ENCODE data around the gene SNED1.

The SNED1 gene

GRCh38 chr2:241051578-241052487, 53.4 kb downstream of the SNED1 start:
- Histone ChIP-seq H3K36me3 (ENCODE audit: control insufficient read depth, low read length) (peaks cover 59% of the 10 kb centered on the region), H4K20me1 (ENCODE audit: control insufficient read depth, insufficient read depth, low read depth, low read length) (no peaks in the 10 kb centered on the region), H3K4me2 (ENCODE audit: low read length) (no peak overlapping the region), H3K27ac (ENCODE audit: low read depth, low read length) (no peak overlapping the region), H3K9me3 (ENCODE audit: control insufficient read depth, insufficient read depth, low read length) (no peaks in the 10 kb centered on the region), H3K27me3 (ENCODE audit: control insufficient read depth, low read length) (no peaks in the 10 kb centered on the region), H3F3A (ENCODE audit: control insufficient read depth, insufficient read depth) (peaks cover 4% of the 10 kb centered on the region; the same call in 1 of the 2 replicates), H3K79me2 (ENCODE audit: control insufficient read depth, low read length) (no peaks in the 10 kb centered on the region), H3K4me3 (ENCODE audit: low read length) (no peak overlapping the region), H3K9me2 (replicated peaks; ENCODE audit: control insufficient read depth, low read length) (no peaks in the 10 kb centered on the region), H3K4me1 (ENCODE audit: control insufficient read depth, low read length) (no peaks in the 10 kb centered on the region)
- TF ChIP-seq, protein P1, sequence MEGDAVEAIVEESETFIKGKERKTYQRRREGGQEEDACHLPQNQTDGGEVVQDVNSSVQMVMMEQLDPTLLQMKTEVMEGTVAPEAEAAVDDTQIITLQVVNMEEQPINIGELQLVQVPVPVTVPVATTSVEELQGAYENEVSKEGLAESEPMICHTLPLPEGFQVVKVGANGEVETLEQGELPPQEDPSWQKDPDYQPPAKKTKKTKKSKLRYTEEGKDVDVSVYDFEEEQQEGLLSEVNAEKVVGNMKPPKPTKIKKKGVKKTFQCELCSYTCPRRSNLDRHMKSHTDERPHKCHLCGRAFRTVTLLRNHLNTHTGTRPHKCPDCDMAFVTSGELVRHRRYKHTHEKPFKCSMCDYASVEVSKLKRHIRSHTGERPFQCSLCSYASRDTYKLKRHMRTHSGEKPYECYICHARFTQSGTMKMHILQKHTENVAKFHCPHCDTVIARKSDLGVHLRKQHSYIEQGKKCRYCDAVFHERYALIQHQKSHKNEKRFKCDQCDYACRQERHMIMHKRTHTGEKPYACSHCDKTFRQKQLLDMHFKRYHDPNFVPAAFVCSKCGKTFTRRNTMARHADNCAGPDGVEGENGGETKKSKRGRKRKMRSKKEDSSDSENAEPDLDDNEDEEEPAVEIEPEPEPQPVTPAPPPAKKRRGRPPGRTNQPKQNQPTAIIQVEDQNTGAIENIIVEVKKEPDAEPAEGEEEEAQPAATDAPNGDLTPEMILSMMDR (IDR thresholded peaks at IDR 0.05; ENCODE audit: low read depth, low read length, poor library complexity, severe bottlenecking), result no peak
- no peak for TF ChIP-seq EZH2phosphoT487 (IDR thresholded peaks at IDR 0.05; ENCODE audit: borderline replicate concordance, low read length)

DNA sequence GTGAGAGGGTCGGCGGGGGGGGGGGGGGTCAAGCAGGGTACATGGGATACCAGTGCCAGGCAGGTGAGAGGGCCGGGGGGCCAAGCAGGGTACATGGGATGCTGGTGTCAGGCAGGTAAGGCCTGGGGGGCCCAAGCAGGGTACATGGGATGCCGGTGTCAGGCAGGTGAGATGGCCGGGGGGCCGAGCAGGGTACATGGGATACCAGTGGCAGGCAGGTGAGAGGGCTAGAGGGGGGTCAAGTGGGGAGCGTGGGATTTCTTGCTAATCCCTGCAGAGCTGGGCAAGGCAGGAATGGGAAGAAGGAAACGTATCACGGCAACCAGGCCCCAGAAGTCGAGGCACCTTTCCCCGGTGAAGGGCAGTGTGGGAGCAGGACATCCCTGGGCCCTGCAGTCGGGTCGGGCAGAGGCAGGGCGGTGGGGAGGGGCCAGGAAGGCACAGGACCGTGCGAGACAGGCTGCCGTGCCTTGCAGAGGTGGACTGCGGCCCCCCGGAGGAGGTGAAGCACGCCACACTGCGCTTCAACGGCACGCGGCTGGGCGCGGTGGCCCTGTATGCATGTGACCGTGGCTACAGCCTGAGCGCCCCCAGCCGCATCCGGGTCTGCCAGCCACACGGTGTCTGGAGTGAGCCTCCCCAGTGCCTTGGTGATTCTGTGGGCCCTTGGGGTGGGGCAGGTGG, 54.4 kb downstream of the SNED1 start:
- Histone ChIP-seq H3K4me3 (ENCODE audit: low read length) (no peak overlapping the region), H3K9me2 (replicated peaks; ENCODE audit: control insufficient read depth, low read length) (no peaks in the 10 kb centered on the region), H3F3A (ENCODE audit: control insufficient read depth, insufficient read depth) (peaks cover 6% of the 10 kb centered on the region; the same call in 1 of the 2 replicates), H3K9me3 (ENCODE audit: control insufficient read depth, insufficient read depth, low read length) (no peaks in the 10 kb centered on the region), H3K36me3 (ENCODE audit: control insufficient read depth, low read length) (peaks cover 51% of the 10 kb centered on the region), H3K27ac (ENCODE audit: low read depth, low read length) (no peak overlapping the region), H3K4me1 (ENCODE audit: control insufficient read depth, low read length) (no peaks in the 10 kb centered on the region), H4K20me1 (ENCODE audit: control insufficient read depth, insufficient read depth, low read depth, low read length) (no peaks in the 10 kb centered on the region), H3K79me2 (ENCODE audit: control insufficient read depth, low read length) (no peaks in the 10 kb centered on the region), H3K27me3 (ENCODE audit: control insufficient read depth, low read length) (no peaks in the 10 kb centered on the region), H3K4me2 (ENCODE audit: low read length) (no peak overlapping the region)
- no peak for TF ChIP-seq EZH2phosphoT487 (IDR thresholded peaks at IDR 0.05; ENCODE audit: borderline replicate concordance, low read length)
- TF ChIP-seq, protein P1 (IDR thresholded peaks at IDR 0.05; ENCODE audit: low read depth, low read length, poor library complexity, severe bottlenecking), result no peak

DNA sequence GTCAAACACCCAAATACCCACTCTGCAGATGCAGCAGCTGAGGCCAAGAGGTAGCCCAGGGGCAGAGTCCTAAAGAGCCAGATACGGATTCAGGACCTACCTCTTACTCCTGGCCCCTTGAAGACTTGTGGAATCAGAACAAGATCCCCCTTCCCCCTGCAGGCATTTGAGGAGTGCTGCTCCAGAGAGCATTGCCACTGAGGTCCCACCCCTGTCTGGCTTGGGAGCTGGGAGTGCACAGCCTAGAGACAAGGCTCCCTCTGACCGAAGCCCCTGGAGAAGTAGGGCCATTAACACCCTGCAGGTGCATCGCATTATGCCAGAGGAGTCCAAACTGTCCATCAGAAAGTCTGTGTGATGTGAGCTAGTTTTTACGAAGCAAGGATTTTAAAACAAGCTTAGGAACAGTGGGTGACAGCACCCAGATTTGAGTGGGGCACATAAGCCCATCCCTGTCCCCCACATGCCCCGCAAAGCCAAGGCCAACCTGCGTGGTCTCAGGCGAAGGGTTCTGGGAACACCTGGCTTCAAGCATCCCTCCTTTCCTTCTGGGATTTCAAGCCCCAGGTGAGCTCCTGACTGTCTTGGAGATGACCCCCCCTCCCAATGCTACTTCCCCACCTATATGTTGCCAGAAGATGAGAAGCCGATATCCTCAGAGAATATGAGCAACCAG, 55.3 kb downstream of the SNED1 start:
- TF ChIP-seq, protein P1 (IDR thresholded peaks at IDR 0.05; ENCODE audit: low read depth, low read length, poor library complexity, severe bottlenecking), result no peak
- TF ChIP-seq EZH2phosphoT487 (IDR thresholded peaks at IDR 0.05; ENCODE audit: borderline replicate concordance, low read length), result no peak
- Histone ChIP-seq H3F3A (ENCODE audit: control insufficient read depth, insufficient read depth) (peaks cover 9% of the 10 kb centered on the region; the same call in 1 of the 2 replicates), H3K27ac (ENCODE audit: low read depth, low read length) (no peak overlapping the region), H3K9me3 (ENCODE audit: control insufficient read depth, insufficient read depth, low read length) (no peaks in the 10 kb centered on the region), H3K36me3 (ENCODE audit: control insufficient read depth, low read length) (peaks cover 45% of the 10 kb centered on the region), H3K9me2 (replicated peaks; ENCODE audit: control insufficient read depth, low read length) (no peaks in the 10 kb centered on the region), H3K4me1 (ENCODE audit: control insufficient read depth, low read length) (no peaks in the 10 kb centered on the region), H3K27me3 (ENCODE audit: control insufficient read depth, low read length) (no peaks in the 10 kb centered on the region), H3K4me3 (ENCODE audit: low read length) (no peak overlapping the region), H4K20me1 (ENCODE audit: control insufficient read depth, insufficient read depth, low read depth, low read length) (no peaks in the 10 kb centered on the region), H3K4me2 (ENCODE audit: low read length) (no peak overlapping the region), H3K79me2 (ENCODE audit: control insufficient read depth, low read length) (no peaks in the 10 kb centered on the region)

Measured in DOHH2 (cell line).